SK-N-SH treated with all-trans-retinoic acid at 6 μM for 48 hours (cell line): ENCODE data around the gene SLAMF6.
"Not testable (repeated sequence)": the region's sequence is repeated elsewhere in the genome, so short reads cannot be mapped to it uniquely, and the experiment has no call there.

Source experiments
- ATAC-seq: fragments of 200-7000 bp; cut with Tn5 transposase; 3 replicates; pipeline ENCODE4 v1.9.1; 2020; ENCODE audit warnings: mild to moderate bottlenecking, moderate library complexity
- ARNTL ChIP-seq: fragments of 450-650 bp; formaldehyde crosslinking; IDR thresholded peaks from 2 replicates; pipeline ENCODE4 v1.5.0; 2020; ENCODE audit warnings: low read depth, mild to moderate bottlenecking, moderate library complexity, borderline replicate concordance
- BACH2 ChIP-seq: fragments of 250-450 bp; sonication (Bioruptor Pico); IDR thresholded peaks from 2 replicates; pipeline ENCODE4 v1.9.0; 2021; ENCODE audit warnings: mild to moderate bottlenecking, borderline replicate concordance
- CSDC2 ChIP-seq: fragments of 250-450 bp; sonication (Bioruptor Pico); IDR thresholded peaks from 2 replicates; pipeline ENCODE4 v1.5.0; 2020; ENCODE audit warnings: mild to moderate bottlenecking, moderate library complexity
- ESRRG ChIP-seq: fragments of 250-450 bp; sonication (Bioruptor Pico); IDR thresholded peaks from 2 replicates; pipeline ENCODE4 v1.6.1; 2021; ENCODE audit warnings: mild to moderate bottlenecking
- GLIS3 ChIP-seq: fragments of 250-450 bp; sonication (Bioruptor Pico); IDR thresholded peaks from 2 replicates; pipeline ENCODE4 v1.5.0; 2020; ENCODE audit warnings: mild to moderate bottlenecking, moderate library complexity
- ISL1 ChIP-seq: fragments of 250-450 bp; sonication (Bioruptor Pico); IDR thresholded peaks from 2 replicates; pipeline ENCODE4 v2.1.2; 2022; ENCODE audit warnings: mild to moderate bottlenecking, moderate library complexity
- RARB ChIP-seq: fragments of 250-450 bp; sonication (Bioruptor Pico); IDR thresholded peaks from 2 replicates; pipeline ENCODE4 v1.8.0; 2021; ENCODE audit warnings: mild to moderate bottlenecking, moderate library complexity
- TCF4 ChIP-seq: fragments of 250-450 bp; sonication (Bioruptor Pico); IDR thresholded peaks from 2 replicates; pipeline ENCODE4 v1.8.0; 2021; ENCODE audit warnings: mild to moderate bottlenecking, moderate library complexity, borderline replicate concordance
- ZC3H10 ChIP-seq: fragments of 250-450 bp; sonication (Bioruptor Pico); IDR thresholded peaks from 2 replicates; pipeline ENCODE4 v1.5.1; 2021; ENCODE audit warnings: mild to moderate bottlenecking, moderate library complexity
- ZFP3 ChIP-seq: fragments of 250-450 bp; sonication (Bioruptor Pico); IDR thresholded peaks from 2 replicates; pipeline ENCODE4 v1.5.0; 2020; ENCODE audit warnings: mild to moderate bottlenecking, moderate library complexity
- ZFP30 ChIP-seq: fragments of 450-650 bp; formaldehyde crosslinking; IDR thresholded peaks from 2 replicates; pipeline ENCODE4 v1.5.0; 2022; ENCODE audit warnings: mild to moderate bottlenecking, moderate library complexity
- ZNF565 ChIP-seq: fragments of 450-650 bp; formaldehyde crosslinking; conservative IDR thresholded peaks from 2 replicates; pipeline ENCODE4 v1.5.0; 2020; ENCODE audit warnings: low read depth, mild to moderate bottlenecking, moderate library complexity
- ZNF70 ChIP-seq: fragments of 450-650 bp; formaldehyde crosslinking; IDR thresholded peaks from 2 replicates; pipeline ENCODE4 v1.5.0; 2020; ENCODE audit warnings: mild to moderate bottlenecking, moderate library complexity
- ZNF8 ChIP-seq: fragments of 450-650 bp; formaldehyde crosslinking; IDR thresholded peaks from 2 replicates; pipeline ENCODE4 v1.5.0; 2020; ENCODE audit warnings: mild to moderate bottlenecking, moderate library complexity
- TF ChIP-seq, protein P1 (sequence below): fragments of 250-450 bp; sonication (Bioruptor Pico); IDR thresholded peaks from 2 replicates; pipeline ENCODE4 v1.5.0; 2020; ENCODE audit warnings: mild to moderate bottlenecking, moderate library complexity
- TF ChIP-seq, protein P2 (sequence below): fragments of 250-450 bp; sonication (Bioruptor Pico); IDR thresholded peaks from 2 replicates; pipeline ENCODE4 v1.8.0; 2020; ENCODE audit warnings: mild to moderate bottlenecking, moderate library complexity, borderline replicate concordance
- TF ChIP-seq, protein P3 (sequence below): fragments of 250-450 bp; sonication (Bioruptor Pico); IDR thresholded peaks from 2 replicates; pipeline ENCODE4 v1.5.1; 2020; ENCODE audit warnings: low read depth, mild to moderate bottlenecking, moderate library complexity
- TF ChIP-seq, protein P4 (sequence below): fragments of 250-450 bp; sonication (Bioruptor Pico); IDR thresholded peaks from 2 replicates; pipeline ENCODE4 v1.8.0; 2021; ENCODE audit warnings: low read depth, mild to moderate bottlenecking, moderate library complexity, borderline replicate concordance
- TF ChIP-seq, protein P5 (sequence below): fragments of 250-450 bp; sonication (Bioruptor Pico); IDR thresholded peaks from 2 replicates; pipeline ENCODE4 v1.5.1; 2021; ENCODE audit warnings: mild to moderate bottlenecking, moderate library complexity

SLAMF6 gene

DNA sequence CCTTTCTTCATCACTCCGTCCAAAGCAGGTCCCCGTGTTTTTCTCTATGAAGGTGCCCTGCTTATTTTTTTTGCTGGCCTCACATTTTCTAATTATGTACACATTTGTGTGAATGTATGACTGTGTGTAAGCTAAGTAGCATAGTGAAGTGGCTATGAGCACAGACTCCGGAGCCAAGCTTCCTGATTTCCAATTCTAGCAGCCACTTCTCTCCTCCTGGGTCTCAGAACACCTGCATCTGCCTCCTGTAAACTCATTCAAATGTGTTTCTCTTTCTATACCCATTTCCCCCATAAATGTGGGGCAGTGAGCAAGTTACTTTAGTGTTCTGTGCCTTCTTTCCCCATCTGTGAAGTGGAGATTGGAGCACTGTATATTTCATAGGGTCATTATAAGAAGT, 2.1 kb downstream of the SLAMF6 start:
- TF ChIP-seq, protein P1, sequence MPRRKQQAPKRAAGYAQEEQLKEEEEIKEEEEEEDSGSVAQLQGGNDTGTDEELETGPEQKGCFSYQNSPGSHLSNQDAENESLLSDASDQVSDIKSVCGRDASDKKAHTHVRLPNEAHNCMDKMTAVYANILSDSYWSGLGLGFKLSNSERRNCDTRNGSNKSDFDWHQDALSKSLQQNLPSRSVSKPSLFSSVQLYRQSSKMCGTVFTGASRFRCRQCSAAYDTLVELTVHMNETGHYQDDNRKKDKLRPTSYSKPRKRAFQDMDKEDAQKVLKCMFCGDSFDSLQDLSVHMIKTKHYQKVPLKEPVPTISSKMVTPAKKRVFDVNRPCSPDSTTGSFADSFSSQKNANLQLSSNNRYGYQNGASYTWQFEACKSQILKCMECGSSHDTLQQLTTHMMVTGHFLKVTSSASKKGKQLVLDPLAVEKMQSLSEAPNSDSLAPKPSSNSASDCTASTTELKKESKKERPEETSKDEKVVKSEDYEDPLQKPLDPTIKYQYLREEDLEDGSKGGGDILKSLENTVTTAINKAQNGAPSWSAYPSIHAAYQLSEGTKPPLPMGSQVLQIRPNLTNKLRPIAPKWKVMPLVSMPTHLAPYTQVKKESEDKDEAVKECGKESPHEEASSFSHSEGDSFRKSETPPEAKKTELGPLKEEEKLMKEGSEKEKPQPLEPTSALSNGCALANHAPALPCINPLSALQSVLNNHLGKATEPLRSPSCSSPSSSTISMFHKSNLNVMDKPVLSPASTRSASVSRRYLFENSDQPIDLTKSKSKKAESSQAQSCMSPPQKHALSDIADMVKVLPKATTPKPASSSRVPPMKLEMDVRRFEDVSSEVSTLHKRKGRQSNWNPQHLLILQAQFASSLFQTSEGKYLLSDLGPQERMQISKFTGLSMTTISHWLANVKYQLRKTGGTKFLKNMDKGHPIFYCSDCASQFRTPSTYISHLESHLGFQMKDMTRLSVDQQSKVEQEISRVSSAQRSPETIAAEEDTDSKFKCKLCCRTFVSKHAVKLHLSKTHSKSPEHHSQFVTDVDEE (CRISPR knock-in tag): no peak
- no peak for TF ChIP-seq ESRRG (CRISPR knock-in tag)
- no peak for TF ChIP-seq BACH2
- TF ChIP-seq, protein P2, sequence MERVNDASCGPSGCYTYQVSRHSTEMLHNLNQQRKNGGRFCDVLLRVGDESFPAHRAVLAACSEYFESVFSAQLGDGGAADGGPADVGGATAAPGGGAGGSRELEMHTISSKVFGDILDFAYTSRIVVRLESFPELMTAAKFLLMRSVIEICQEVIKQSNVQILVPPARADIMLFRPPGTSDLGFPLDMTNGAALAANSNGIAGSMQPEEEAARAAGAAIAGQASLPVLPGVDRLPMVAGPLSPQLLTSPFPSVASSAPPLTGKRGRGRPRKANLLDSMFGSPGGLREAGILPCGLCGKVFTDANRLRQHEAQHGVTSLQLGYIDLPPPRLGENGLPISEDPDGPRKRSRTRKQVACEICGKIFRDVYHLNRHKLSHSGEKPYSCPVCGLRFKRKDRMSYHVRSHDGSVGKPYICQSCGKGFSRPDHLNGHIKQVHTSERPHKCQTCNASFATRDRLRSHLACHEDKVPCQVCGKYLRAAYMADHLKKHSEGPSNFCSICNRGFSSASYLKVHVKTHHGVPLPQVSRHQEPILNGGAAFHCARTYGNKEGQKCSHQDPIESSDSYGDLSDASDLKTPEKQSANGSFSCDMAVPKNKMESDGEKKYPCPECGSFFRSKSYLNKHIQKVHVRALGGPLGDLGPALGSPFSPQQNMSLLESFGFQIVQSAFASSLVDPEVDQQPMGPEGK: no peak
- no peak for TF ChIP-seq TCF4 (CRISPR knock-in tag)
- no peak for TF ChIP-seq ZNF565 (CRISPR knock-in tag)
- TF ChIP-seq, protein P3, sequence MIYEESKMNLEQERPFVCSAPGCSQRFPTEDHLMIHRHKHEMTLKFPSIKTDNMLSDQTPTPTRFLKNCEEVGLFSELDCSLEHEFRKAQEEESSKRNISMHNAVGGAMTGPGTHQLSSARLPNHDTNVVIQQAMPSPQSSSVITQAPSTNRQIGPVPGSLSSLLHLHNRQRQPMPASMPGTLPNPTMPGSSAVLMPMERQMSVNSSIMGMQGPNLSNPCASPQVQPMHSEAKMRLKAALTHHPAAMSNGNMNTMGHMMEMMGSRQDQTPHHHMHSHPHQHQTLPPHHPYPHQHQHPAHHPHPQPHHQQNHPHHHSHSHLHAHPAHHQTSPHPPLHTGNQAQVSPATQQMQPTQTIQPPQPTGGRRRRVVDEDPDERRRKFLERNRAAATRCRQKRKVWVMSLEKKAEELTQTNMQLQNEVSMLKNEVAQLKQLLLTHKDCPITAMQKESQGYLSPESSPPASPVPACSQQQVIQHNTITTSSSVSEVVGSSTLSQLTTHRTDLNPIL (CRISPR knock-in tag): no peak
- TF ChIP-seq, protein P4, sequence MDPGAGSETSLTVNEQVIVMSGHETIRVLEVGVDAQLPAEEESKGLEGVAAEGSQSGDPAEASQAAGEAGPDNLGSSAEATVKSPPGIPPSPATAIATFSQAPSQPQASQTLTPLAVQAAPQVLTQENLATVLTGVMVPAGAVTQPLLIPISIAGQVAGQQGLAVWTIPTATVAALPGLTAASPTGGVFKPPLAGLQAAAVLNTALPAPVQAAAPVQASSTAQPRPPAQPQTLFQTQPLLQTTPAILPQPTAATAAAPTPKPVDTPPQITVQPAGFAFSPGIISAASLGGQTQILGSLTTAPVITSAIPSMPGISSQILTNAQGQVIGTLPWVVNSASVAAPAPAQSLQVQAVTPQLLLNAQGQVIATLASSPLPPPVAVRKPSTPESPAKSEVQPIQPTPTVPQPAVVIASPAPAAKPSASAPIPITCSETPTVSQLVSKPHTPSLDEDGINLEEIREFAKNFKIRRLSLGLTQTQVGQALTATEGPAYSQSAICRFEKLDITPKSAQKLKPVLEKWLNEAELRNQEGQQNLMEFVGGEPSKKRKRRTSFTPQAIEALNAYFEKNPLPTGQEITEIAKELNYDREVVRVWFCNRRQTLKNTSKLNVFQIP: no peak
- no peak for TF ChIP-seq ZNF8 (CRISPR knock-in tag)
- no peak for TF ChIP-seq GLIS3 (CRISPR knock-in tag)
- no peak for TF ChIP-seq ISL1 (CRISPR knock-in tag)
- no peak for TF ChIP-seq ZNF70 (CRISPR knock-in tag)
- no peak for TF ChIP-seq CSDC2
- TF ChIP-seq ARNTL (CRISPR knock-in tag): no peak
- no peak for TF ChIP-seq ZFP3 (CRISPR knock-in tag)
- TF ChIP-seq RARB: no peak
- no peak for ATAC-seq

DNA sequence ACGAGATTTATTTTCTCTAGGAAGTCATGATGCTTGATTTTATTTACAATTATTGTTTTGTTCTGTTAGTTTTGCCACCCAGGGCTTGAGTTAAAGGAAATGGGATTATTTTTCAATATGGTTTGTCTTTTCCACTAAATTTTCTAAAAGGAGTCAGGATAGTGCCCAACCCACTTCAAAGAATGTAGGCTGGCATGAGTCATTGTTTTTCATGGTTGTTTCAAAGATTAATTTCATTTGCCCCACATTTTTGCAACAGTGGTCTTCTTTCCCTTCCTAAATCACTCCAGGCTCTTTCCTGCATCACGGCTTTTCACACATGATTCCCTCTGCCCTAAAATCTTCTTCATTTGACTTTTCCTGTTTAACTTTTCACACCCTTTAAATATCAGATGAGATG, 2.5 kb downstream of the SLAMF6 start:
- TF ChIP-seq ZC3H10 (CRISPR knock-in tag): no peak
- TF ChIP-seq, protein P3 (CRISPR knock-in tag): no peak
- no peak for TF ChIP-seq GLIS3 (CRISPR knock-in tag)
- TF ChIP-seq ZFP30 (CRISPR knock-in tag): no peak
- TF ChIP-seq ZNF70 (CRISPR knock-in tag): no peak
- TF ChIP-seq, protein P4: no peak
- ATAC-seq: no peak

DNA sequence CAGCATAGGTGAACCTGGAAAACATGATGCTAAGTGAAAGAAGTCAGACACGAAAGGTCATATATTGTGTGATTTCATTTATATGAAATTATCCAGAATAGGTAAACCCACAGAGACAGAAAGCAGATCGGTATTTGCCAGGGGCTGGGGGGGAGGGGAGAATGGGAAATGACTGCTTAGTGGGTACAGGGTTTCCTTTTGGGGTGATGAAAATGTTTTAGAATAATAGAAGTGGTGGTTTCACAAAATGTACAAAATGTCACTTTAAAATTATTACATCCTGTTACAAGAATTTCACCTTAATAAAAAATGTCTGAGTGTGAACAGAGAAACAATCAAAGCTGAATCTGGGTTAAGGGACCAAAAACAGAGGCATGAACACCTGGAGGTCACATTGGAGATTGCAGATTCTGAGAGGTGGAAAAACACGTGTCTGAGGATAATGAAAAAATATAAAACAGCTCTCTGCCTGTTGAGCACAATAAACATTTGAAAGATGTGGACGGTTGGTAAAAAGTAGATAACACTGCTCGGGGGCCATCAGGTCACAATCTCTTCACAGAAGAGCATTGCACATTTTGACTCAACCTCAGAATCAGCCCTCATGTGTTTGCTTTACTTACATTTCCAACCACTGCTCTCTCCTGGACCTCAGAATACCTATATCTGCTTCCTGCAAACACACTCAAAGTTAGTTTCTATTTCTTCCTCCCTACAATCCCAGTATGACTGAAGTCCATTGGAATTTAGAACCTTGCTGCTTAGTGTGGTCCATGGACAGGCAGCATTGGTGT, 3.2 kb downstream of the SLAMF6 start:
- no peak for TF ChIP-seq ZFP30 (CRISPR knock-in tag)
- no peak for TF ChIP-seq ZNF8 (CRISPR knock-in tag)
- no peak for TF ChIP-seq CSDC2
- no peak for TF ChIP-seq ZFP3 (CRISPR knock-in tag)
- TF ChIP-seq, protein P5, sequence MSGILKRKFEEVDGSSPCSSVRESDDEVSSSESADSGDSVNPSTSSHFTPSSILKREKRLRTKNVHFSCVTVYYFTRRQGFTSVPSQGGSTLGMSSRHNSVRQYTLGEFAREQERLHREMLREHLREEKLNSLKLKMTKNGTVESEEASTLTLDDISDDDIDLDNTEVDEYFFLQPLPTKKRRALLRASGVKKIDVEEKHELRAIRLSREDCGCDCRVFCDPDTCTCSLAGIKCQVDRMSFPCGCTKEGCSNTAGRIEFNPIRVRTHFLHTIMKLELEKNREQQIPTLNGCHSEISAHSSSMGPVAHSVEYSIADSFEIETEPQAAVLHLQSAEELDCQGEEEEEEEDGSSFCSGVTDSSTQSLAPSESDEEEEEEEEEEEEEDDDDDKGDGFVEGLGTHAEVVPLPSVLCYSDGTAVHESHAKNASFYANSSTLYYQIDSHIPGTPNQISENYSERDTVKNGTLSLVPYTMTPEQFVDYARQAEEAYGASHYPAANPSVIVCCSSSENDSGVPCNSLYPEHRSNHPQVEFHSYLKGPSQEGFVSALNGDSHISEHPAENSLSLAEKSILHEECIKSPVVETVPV: no peak
- TF ChIP-seq ZNF565 (CRISPR knock-in tag): no peak
- no peak for TF ChIP-seq BACH2
- TF ChIP-seq, all 23 proteins: peak for 0
- ATAC-seq: peak; percentile 28; the same call in 1 of the 3 replicates

DNA sequence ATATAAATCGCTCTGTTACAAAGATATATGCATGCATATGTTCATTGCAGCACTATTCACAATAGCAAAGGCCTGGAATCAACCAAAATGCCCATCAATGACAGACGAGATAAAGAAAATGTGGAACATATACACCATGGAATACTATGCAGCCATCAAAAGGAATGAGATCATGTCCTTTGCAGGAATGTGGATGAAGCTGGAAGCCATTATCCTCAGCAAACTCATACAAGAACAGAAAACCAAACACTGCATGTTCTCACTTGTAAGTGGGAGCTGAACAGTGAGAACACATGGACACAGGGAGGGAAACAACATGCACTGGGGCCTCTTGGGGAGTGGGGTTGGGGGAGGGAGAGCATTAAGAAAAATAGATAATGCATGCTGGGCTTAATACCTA, 5.5 kb downstream of the SLAMF6 start:
- ATAC-seq: not testable (repeated sequence)

DNA sequence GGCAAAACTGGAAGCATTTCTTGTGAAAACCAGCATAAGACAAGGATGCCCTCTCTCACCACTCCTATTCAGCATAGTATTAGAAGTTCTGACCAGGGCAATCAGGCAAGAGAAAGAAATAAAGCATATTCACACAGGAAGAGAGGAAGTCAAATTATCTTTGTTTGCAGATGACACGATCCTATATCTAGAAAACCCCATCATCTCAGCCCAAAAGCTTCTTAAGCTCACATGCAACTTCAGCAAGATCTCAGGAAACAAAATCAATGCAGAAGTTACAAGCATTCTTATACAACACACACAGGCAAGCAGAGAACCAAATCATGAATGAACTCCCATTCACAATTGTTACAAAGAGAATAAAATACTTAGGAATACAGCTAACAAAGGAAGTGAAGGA, 7.1 kb downstream of the SLAMF6 start:
- not testable (repeated sequence) for ATAC-seq
